Brain pericyte (primary cell): ENCODE results near the gene GPR62.
A peak's percentile ranks its signal among the peaks of the same experiment; 100 is the strongest.
"Not testable (repeated sequence)": the region's sequence is repeated elsewhere in the genome, so short reads cannot be mapped to it uniquely, and the experiment has no call there.

Experiments
- DNase-seq: peaks from one replicate; pipeline ENCODE4 v3.0.0-alpha.2; 2012; ENCODE audit warnings: low read depth, low spot score

GPR62 gene

GRCh38 chr3:51992017-51992682 is 37.0 kb downstream of the GPR62 start:
- DNase-seq = no peak

- DNase-seq = not testable (repeated sequence)
Observed at GRCh38 chr3:51993657-51994056, 38.5 kb downstream of the GPR62 start.

GRCh38 chr3:51994530-51994929 is 39.3 kb downstream of the GPR62 start:
- no peak for DNase-seq

GRCh38 chr3:51995346-51996163 is 40.4 kb downstream of the GPR62 start, which contains the start of gene RPL29:
Gene RPL29, minus strand, starts transcription at chr3:51995895. Its CDS starts 434 bp downstream, at chr3:51995461.
- DNase-seq = peak; percentile 78

GRCh38 chr3:51997172-51997571 is 42.0 kb downstream of the GPR62 start:
- DNase-seq = no peak

- DNase-seq = no peak
Observed at GRCh38 chr3:51997935-51998596, 42.9 kb downstream of the GPR62 start.

- DNase-seq = no peak
Observed at GRCh38 chr3:51998774-51999173, 43.6 kb downstream of the GPR62 start.

- no peak for DNase-seq
Observed at GRCh38 chr3:51999846-52000245, 44.7 kb downstream of the GPR62 start.

GRCh38 chr3:52001443-52001974 is 46.3 kb downstream of the GPR62 start:
- DNase-seq = no peak

GRCh38 chr3:52002748-52003147 is 47.6 kb downstream of the GPR62 start:
- no peak for DNase-seq

- no peak for DNase-seq
Observed at GRCh38 chr3:52004163-52004787, 49.1 kb downstream of the GPR62 start.

- no peak for DNase-seq
Observed at GRCh38 chr3:52004906-52005395, 49.8 kb downstream of the GPR62 start.

- no peak for DNase-seq
Observed at GRCh38 chr3:52005571-52005986, 50.4 kb downstream of the GPR62 start.

- no peak for DNase-seq
Observed at GRCh38 chr3:52006017-52006819, 51.0 kb downstream of the GPR62 start.

GRCh38 chr3:52006820-52007133 is 51.6 kb downstream of the GPR62 start:
- DNase-seq = no peak
